Dermis lymphatic vessel endothelial cell (primary cell): ENCODE data around the gene LIMS4. TPM values are rescaled to one million over a fixed set of nuclear protein-coding genes. Genes with fewer than 3 reads are reported as not detected.

Experiments
- total RNA-seq: library from RNA; depleted of rRNA; stranded (reverse); fragments of >200 nt; gene quantifications from 2 replicates; pipeline ENCODE4 v1.2.1, GENCODE V29; 2014

Gene LIMS4
- total RNA-seq: 45.6 and 52.5 TPM in 2 replicates

GRCh38 chr2:110472171-110473058 lies at the start of gene LIMS4:
Gene LIMS4, minus strand, starts transcription at chr2:110472816. Its CDS starts 38 bp downstream, at chr2:110472778.

Other genes with a start within 250 kb of the LIMS4 start
- 30.1 and 40.7 TPM in 2 replicates for gene RGPD6, start 104.4 kb upstream of the LIMS4 start, total RNA-seq
- 5.3 and 7.4 TPM in 2 replicates for gene BUB1, start 205.2 kb upstream of the LIMS4 start, total RNA-seq